HL-60/S4 (cell line): Measurements from ENCODE around the gene EIF3D.

Experiments used
- in situ Hi-C: fragments of 300-500 bp; cut with MboI; formaldehyde crosslinking; loops from 2 replicates; pipeline ENCODE4 v1.14.3; 2022; ENCODE audit warnings: low sequenced_read_pairs

EIF3D gene

DNA sequence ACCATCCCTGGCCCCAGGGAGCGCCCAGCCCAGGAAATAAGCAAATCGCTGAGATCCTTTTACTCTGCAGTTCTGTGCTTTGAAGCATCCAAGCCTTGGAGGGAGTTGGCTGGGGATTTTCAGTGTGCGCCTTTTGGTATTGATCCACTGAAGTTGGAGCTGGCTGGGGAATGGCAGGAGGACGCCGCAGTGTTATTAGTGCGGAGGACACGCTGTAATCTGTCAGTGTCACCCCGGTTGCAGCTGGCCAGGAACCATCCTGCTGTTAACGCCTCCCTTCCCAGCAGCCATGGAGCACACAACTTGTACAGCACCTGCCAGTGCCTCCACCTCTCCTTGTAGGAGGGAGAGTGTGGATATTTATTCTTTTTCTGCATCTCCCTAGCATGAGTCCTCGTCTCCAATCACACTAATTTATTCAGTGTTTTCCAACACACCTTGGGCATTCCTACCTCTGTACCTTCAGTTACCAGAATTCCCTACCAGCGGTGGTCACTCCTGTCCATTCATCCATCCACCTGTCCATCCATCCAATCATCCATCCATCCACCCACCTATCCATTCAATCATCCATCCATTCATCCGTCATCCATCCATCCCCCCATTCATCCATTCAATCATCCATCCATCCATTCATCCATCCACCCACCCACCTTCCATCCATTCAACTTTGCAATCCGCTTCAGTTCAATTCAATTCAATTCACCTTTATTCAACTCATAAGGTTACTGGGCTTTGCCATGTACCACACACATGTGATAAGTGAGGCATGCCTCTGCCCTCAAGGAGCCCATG lies 21.9 kb upstream of the EIF3D start:
- in situ Hi-C loops: no loop called here

DNA sequence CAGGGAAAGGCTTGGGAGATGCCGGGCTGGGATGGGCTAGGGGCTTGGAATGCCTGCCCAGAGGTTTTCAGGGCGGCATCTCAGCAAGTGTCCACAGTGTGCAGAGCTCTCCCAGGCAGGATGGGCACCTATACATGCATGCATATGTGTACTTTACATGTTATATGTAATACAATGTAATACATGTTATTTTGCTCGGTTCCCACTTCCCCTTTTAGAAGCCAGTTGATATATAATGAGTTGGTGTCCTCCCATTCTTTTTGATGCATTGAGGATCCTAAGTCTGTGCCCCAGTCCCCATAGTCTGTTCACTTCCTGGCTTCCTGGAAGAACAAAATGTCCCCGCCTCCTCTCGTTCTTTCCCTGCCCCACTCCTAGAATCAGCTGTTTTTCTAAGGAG lies 20.1 kb upstream of the EIF3D start:
- in situ Hi-C loops: loop anchor here (25.0 kb wide), 1 partner anchor 463 kb away; the partner anchor contains the start of genes MPST and TST

- in situ Hi-C loops: loop anchor here (25.0 kb wide), 1 partner anchor 464 kb away; the partner anchor contains the start of genes MPST and TST
Observed at GRCh38 chr22:36548606-36549005, 19.6 kb upstream of the EIF3D start.

- in situ Hi-C loops: loop anchor here (25.0 kb wide), 1 partner anchor 465 kb away; the partner anchor contains the start of genes MPST and TST
Observed at GRCh38 chr22:36546932-36547331, 18.0 kb upstream of the EIF3D start.

DNA sequence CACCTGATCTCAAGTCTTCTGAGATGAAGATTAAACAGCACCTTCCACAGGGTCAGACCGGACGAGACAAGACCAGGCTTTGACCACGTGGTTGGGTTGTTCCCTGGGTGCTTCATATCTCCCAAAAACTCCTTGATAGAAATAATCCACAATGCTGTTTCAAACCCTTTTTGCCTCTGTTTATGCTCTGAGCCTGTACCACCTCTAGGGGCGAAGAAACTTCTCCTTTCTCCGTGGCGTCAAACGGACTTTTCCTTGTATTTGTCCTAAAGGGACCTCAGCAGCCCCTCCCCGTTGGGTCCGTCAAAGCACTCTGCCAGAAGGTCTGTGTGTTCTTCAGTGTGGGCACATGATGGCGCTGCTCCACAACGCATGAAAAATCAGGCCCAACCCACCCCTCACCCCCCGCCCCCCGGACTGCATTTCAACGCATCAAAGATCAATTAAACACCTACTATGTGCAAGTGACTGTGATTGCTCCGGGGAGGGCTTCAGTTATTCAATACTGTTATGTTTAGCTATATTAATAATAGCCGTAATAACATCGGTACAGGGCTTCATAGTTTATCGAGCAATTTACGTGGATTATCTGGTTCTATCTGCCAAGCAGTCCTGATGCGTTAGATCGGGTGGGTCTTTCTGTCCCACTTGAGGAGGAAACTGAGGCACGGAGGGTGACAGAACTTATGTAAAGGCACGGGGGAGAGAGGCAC lies 17.3 kb upstream of the EIF3D start:
- in situ Hi-C loops: loop anchor here (25.0 kb wide), 1 partner anchor 466 kb away; the partner anchor contains the start of genes MPST and TST

DNA sequence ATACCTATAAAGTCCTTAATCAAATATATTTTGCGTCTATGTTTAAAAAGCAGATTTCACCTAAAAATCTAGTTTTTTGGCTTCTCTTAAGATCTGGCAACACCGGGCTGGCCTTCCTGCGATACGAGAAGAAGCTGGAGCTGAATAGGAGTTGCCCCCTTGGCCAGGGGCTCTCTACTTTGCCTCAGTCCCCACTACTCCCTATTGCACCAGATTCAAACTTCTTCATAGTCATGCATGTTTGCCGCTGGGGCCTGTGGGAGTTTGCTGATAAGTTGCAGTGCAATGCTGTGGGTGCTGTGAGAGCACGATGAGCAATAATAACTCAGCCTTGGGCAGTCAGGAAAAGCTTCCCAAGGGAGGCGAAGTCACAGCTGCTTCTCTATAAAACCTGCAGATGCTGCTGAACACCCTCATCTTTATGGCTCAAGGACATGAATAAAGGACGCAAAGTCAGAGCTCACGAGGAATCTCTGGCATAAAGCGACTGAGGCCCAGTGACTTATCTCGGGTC lies 15.2 kb upstream of the EIF3D start:
- in situ Hi-C loops: loop anchor here (25.0 kb wide), 1 partner anchor 468 kb away; the partner anchor contains the start of genes MPST and TST

DNA sequence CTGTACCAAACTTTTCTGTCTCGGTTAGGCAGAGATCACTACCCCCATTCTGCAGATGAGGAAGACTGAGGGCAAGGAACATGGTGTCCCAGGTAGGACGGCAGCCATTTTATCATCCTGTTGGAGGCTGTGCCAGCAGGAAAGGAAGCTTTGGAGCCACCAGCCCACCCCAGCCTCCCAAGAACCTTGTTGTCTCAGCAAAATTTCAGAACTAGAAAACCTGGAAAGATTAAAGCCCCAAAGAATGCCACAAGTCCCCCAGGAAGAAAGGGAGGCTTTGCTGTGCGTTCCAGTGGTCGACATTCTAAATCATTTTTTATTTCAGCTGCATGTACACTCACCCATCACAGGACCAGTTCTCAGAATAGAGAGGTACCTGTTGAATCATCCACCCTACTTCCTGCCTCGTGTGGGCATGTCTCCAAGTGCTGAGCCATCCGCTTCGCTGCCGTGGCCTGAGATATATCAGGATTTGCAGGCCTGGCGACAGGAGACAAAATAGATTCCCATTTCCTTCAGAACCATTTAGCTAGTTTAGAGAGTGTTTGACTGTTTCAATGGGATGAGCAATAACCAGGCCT lies 13.0 kb upstream of the EIF3D start:
- in situ Hi-C loops: loop anchor here (25.0 kb wide), 1 partner anchor 470 kb away; the partner anchor contains the start of genes MPST and TST

DNA sequence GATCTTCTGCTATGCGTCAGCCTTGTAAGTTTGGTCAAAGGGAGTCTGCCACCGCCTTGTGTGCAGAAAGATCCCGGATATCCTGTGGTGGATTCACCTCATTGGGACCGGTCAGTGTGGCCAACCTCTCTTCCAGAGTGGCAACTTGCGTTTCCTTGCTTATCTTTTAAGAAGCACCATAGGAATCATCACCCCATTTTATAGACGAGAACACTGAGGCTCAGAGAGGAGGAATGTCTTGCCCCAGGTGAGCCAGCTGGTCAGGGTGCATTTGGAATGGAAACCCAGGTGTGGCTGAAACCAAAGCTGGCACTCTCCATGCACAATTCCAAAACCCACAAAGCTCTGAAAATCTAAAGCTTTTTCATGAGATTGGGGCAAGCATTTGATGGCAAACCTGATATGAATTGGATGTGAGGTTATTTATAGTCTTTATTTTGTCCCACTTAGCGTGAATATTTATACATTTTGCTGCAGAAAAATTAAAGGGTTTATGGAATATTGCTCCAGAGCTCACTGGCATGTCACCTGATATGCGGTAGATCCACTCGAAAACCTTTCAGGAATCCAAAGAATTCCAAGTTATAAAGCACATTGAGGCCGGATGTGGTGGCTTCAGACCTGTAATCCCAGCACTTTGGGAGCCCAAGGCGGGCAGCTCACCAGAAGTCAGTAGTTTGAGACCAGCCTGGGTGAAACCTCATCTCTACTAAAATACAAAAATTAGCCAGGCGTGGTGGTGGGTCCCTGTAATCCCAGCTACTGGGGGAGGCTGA lies 12.1 kb upstream of the EIF3D start:
- in situ Hi-C loops: loop anchor here (25.0 kb wide), 1 partner anchor 471 kb away; the partner anchor contains the start of genes MPST and TST

GRCh38 chr22:36538529-36538928 lies 9.6 kb upstream of the EIF3D start:
- in situ Hi-C loops: loop anchor here (25.0 kb wide), 1 partner anchor 474 kb away; the partner anchor contains the start of genes MPST and TST

- in situ Hi-C loops: loop anchor here (25.0 kb wide), 1 partner anchor 476 kb away; the partner anchor contains the start of genes MPST and TST
Observed at GRCh38 chr22:36536717-36537116, 7.8 kb upstream of the EIF3D start.

DNA sequence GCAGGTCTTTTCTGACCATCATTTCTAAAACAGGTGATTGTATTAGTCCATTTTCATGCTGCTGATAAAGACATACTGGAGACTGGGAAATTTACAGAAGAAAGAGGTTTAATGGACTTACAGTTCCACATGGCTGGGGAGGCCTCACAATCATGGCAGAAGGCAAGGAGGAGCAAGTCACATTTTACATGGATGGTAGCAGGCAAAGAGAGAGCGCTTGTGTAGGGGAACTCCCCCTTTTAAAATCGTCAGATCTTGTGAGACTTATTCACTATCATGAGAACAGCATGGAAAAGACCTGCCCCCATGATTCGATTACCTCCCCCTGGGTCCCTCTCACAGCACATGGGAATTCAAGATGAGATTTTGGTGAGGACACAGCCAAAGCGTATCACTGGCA lies 4.4 kb upstream of the EIF3D start:
- in situ Hi-C loops: loop anchor here (25.0 kb wide), 1 partner anchor 479 kb away; the partner anchor contains the start of genes MPST and TST

GRCh38 chr22:36532466-36532865 lies 3.5 kb upstream of the EIF3D start:
- in situ Hi-C loops: loop anchor here (25.0 kb wide), 1 partner anchor 480 kb away; the partner anchor contains the start of genes MPST and TST

GRCh38 chr22:36528341-36528740 lies 625 bp downstream of the EIF3D start:
- in situ Hi-C loops: loop anchor here (25.0 kb wide), 1 partner anchor 484 kb away; the partner anchor contains the start of genes MPST and TST

- in situ Hi-C loops: loop anchor here (25.0 kb wide), 1 partner anchor 1110 kb away; the partner anchor contains the start of gene MCM5
Observed at GRCh38 chr22:36522662-36523061, 6.3 kb downstream of the EIF3D start.

- in situ Hi-C loops: loop anchor here (25.0 kb wide), 1 partner anchor 1108 kb away; the partner anchor contains the start of gene MCM5
Observed at GRCh38 chr22:36520423-36520822, 8.5 kb downstream of the EIF3D start.

- in situ Hi-C loops: loop anchor here (25.0 kb wide), 1 partner anchor 1108 kb away; the partner anchor contains the start of gene MCM5
Observed at GRCh38 chr22:36519906-36520305, 9.1 kb downstream of the EIF3D start.

DNA sequence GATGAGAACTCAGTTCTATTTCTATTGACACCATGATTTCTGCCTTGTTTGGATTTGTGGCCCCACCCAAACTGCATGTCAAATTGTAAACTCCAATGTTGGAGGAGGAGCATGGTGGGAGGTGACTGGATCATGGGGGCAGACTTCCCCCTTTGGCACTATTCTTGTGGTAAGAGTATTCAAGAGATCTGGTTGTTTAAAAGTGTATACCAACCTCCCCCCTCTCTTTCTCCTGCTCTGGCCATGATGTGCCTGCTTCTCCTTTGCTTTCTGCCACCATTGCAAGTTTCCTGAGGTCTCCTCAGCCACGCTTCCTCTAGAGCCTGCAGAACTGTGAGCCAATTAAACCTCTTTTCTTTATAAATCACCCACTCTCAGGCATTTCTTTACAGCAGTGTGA lies 14.2 kb downstream of the EIF3D start:
- in situ Hi-C loops: loop anchor here (25.0 kb wide), 1 partner anchor 1102 kb away; the partner anchor contains the start of gene MCM5

DNA sequence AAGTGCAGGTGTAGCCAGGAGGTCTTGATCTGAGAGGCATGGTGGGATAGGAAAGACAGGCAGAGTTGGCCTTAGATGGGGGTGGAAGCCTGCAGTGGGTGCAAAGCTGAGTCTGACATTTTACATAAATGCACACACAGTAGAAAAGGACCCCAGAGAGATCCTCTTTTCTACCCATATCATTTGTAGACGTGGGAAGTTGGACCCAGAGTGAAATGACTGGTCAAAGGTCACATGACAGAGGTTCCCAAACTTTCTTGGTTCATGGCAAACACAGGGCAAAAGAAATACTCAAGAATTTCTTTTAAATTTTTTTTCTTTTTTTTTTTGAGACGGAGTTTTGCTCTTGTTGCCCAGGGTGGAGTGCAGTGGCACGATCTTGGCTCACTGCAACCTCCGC lies 16.0 kb downstream of the EIF3D start:
- in situ Hi-C loops: loop anchor here (25.0 kb wide), 1 partner anchor 1101 kb away; the partner anchor contains the start of gene MCM5

DNA sequence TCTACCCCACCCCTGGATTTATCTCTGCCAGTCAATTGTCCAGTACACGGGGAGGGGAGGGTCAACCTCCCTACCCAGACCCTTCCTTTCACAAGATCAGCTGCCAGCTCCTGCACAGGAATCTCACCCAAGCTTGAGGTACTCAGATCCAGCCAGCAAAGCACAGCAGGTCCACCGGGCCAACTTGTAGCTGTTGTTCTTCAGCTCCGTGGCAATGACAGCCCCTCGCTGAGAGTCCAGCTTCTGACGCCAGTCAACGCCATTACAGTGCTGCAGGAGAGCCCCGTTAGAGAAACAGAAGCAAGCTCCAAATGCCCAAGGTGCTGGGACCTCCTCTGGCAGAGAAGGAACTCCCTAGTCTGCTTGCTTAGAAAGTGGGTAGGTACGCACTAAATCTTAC lies 16.6 kb downstream of the EIF3D start:
- in situ Hi-C loops: loop anchor here (25.0 kb wide), 1 partner anchor 1100 kb away; the partner anchor contains the start of gene MCM5
